Adrenal gland (tissue), 12 donors: ENCODE data around the gene CEP128. TPM values are rescaled to one million over a fixed set of nuclear protein-coding genes. Genes with fewer than 3 reads are reported as not detected.

Source experiments
- DNase-seq, 7 donors: peaks; one replicate each; pipeline ENCODE4 v3.0.0-alpha.2; 2019 to 2020
- H3K27ac ChIP-seq, 5 donors: fragments of 200-600 bp; sonication (generic) in 4 of 5; 1 replicate in 3 of 5; 2 replicates in 2 of 5; pipeline versions ENCODE4 v1.5.1 to v1.8.0; 2016 to 2020; ENCODE audit warnings: mild to moderate bottlenecking in 1 of 5
- H3K27me3 ChIP-seq: fragments of 200-600 bp; 2 replicates; pipeline ENCODE4 v1.8.0; 2021
- H3K36me3 ChIP-seq, 2 donors: fragments of 200-600 bp; replicated peaks in 1 of 2; 1 replicate in 1 of 2; 2 replicates in 1 of 2; pipeline versions ENCODE4 v1.5.1 to v1.8.0; 2018 to 2022
- H3K4me1 ChIP-seq, 2 donors: fragments of 200-600 bp; replicated peaks in 1 of 2; 1 replicate in 1 of 2; 2 replicates in 1 of 2; pipeline versions ENCODE4 v1.5.1 to v1.8.0; 2018 to 2021
- H3K4me3 ChIP-seq, 4 donors: fragments of 200-600 bp; sonication (generic) in 3 of 4; one replicate each; pipeline ENCODE4 v1.5.1; 2016 to 2018
- H3K9me3 ChIP-seq, 3 donors: fragments of 200-600 bp; sonication (generic) in 1 of 3; replicated peaks in 1 of 3; 1 replicate in 2 of 3; 2 replicates in 1 of 3; pipeline versions ENCODE4 v1.5.1 to v1.8.0; 2016 to 2021
- POLR2A ChIP-seq, 2 donors: fragments of 450-650 bp; IDR thresholded peaks; one replicate each; pipeline ENCODE4 v1.6.1; 2017; ENCODE audit warnings: antibody characterized with exemption in 2 of 2, mild to moderate bottlenecking in 2 of 2, moderate library complexity in 1 of 2
- WGBS, 4 donors: extraction: QIAGEN DNeasy Blood & Tissue Kit in 2 of 4; methylation state at CpG; one replicate each; pipeline versions ENCODE4 v1.1.5 to v1.1.7; 2013 to 2017; 5-methylcytosine and 5-hydroxymethylcytosine counted together
- intact Hi-C, 2 donors: fragments of 100-400 bp; cut with DNase I; formaldehyde crosslinking; loops; one replicate each; pipeline versions ENCODE4 v1.14.1 to v1.15.0; 2022 to 2023
- polyA plus RNA-seq, 3 donors: library from polyadenylated mRNA; stranded (reverse); fragments of 200-250 nt in 2 of 3; fragments of 350-450 nt in 1 of 3; fragmentation: Illumina TruSeq in 1 of 3; extraction: RNeasy Lipid Tissue Mini Kit (QIAGEN cat#74804) in 1 of 3; gene quantifications; one replicate each; pipeline ENCODE4 v1.2.3, GENCODE V29; 2013 to 2014
- total RNA-seq, 9 donors: library from RNA; depleted of rRNA in 4 of 9; stranded (reverse); fragments of >200 nt in 4 of 9; fragments of 120-200 nt in 1 of 9; fragmentation: NEBNext Ultra II Directional in 1 of 9; extraction: Animal tissue kit (Norgen Biotek cat#: 25700) in 1 of 9; gene quantifications; one replicate each; pipeline versions ENCODE4 v1.1.0 to v1.2.4, GENCODE V29; 2013 to 2023
- TF ChIP-seq, protein P1 (sequence below), 6 experiments: fragments of 450-650 bp in 4 of 6; fragments of 200-600 bp in 2 of 6; sonication (generic) in 1 of 6; IDR thresholded peaks; 1 replicate in 5 of 6; 2 replicates in 1 of 6; pipeline versions ENCODE4 v1.5.1 to v1.8.0; 2016 to 2021; ENCODE audit warnings: antibody characterized with exemption in 6 of 6, mild to moderate bottlenecking in 2 of 6, moderate library complexity in 1 of 6
- donor health status: healthy with polysubstance abuse.
- donor health status: Bipolar disorder and iron deficiency.
- donor health status: DM: yes; HTN: yes; CAD: no.
- donor health status: DM: no; HTN: no; CAD: no.
- donor health status: DM: no; HTN: no; CAD: no.
- donor health status: DM: yes; HTN: yes; CAD: no.

CEP128 gene
- total and polyA plus RNA-seq, 12 donors = 1.1 to 5.2 (median 3.1) TPM

DNA sequence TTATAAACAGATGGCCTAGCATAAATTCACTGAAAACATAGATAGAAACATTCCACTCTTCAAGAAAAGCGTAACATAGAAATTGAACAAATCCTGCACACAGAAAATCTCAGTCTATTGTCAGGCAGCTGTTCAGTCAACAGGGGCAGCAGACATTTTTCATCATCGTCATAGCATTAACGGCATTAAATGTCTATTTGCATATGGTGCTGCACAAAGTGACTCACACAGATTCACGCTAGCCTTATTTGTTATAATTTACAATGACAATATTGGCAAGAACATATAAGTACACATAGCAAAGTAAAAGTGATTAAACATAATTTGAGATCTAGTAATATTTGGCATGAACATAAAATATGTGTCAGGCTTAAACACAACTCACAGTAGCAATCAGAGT, 95.7 kb downstream of the CEP128 start:
- H3K27me3 ChIP-seq = no peaks in the 10 kb centered on the region
- H3K27ac ChIP-seq = no peak overlapping the region
- H3K9me3 ChIP-seq = peaks cover 0 to 15% (median 0%) of the 10 kb centered on the region in 3 donors
- 90 to 95% (median 93%) methylated on average over 4 of the region's 4 CpGs for WGBS, 4 donors
- no peak for DNase-seq
- intact Hi-C loops = loop anchor here in 1 of 2 donors (10.0 kb wide), 1 partner anchor 791 kb away; no protein-coding TSS in a partner anchor
- no peaks in the 10 kb centered on the region for H3K4me1 ChIP-seq
- no peaks in the 10 kb centered on the region for H3K36me3 ChIP-seq
- H3K4me3 ChIP-seq = no peak overlapping the region
- no peak for TF ChIP-seq POLR2A (IDR thresholded peaks at IDR 0.05)
- TF ChIP-seq, protein P1, sequence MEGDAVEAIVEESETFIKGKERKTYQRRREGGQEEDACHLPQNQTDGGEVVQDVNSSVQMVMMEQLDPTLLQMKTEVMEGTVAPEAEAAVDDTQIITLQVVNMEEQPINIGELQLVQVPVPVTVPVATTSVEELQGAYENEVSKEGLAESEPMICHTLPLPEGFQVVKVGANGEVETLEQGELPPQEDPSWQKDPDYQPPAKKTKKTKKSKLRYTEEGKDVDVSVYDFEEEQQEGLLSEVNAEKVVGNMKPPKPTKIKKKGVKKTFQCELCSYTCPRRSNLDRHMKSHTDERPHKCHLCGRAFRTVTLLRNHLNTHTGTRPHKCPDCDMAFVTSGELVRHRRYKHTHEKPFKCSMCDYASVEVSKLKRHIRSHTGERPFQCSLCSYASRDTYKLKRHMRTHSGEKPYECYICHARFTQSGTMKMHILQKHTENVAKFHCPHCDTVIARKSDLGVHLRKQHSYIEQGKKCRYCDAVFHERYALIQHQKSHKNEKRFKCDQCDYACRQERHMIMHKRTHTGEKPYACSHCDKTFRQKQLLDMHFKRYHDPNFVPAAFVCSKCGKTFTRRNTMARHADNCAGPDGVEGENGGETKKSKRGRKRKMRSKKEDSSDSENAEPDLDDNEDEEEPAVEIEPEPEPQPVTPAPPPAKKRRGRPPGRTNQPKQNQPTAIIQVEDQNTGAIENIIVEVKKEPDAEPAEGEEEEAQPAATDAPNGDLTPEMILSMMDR (IDR thresholded peaks at IDR 0.05) = no peak

DNA sequence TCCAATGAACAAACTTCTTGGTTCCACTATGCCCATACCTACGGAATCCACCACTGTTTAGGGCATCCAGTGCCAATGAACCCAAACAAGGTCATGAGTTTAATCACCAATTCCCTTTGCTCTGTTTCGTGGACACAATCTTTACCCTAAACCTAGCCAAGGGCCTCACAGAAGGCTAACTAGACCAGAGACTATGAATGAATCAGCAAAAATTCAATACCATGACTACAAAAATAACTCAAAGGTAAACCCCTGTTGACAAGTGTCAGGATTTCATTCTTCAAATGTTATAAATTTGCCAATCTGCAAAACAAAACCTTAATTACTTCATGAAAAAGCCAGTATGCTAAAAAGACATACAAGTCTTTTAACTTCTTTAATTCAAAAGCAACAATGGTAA, 96.7 kb downstream of the CEP128 start:
- Histone ChIP-seq H3K36me3 (no peaks in the 10 kb centered on the region), H3K9me3 (peaks cover 0 to 6% (median 0%) of the 10 kb centered on the region in 3 donors), H3K4me1 (no peaks in the 10 kb centered on the region), H3K27ac (no peak overlapping the region), H3K27me3 (no peaks in the 10 kb centered on the region), H3K4me3 (no peak overlapping the region)
- TF ChIP-seq, protein P1 (IDR thresholded peaks at IDR 0.05) = no peak
- no peak for TF ChIP-seq POLR2A (IDR thresholded peaks at IDR 0.05)
- 76 to 78% (median 77%) methylated on average over 2 of the region's 2 CpGs for WGBS, 4 donors
- no peak for DNase-seq
- intact Hi-C loops = loop anchor here in 1 of 2 donors (10.0 kb wide), 1 partner anchor 790 kb away; no protein-coding TSS in a partner anchor

DNA sequence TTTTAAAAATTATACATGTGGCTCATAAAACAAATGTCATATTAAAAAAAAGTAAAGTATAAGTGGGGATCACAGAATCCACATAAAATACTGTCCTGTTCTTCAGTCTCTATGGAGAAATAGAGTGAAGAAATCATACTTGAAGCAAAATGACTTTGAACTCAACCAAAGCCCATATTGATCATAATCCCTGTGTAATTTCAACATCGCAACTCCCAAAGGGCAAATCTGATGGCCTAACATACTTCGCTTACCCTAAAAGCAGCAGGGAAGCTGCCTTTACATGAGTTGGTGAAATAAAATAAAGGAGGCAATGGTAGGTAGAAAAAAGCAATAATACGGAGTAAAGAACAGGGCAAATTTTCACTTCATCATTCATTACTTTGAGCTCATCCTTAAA, 101.8 kb downstream of the CEP128 start:
- no peak for TF ChIP-seq POLR2A (IDR thresholded peaks at IDR 0.05)
- TF ChIP-seq, protein P1 (IDR thresholded peaks at IDR 0.05) = no peak
- intact Hi-C loops = loop anchor here in 1 of 2 donors (10.0 kb wide), 1 partner anchor 785 kb away; no protein-coding TSS in a partner anchor

DNA sequence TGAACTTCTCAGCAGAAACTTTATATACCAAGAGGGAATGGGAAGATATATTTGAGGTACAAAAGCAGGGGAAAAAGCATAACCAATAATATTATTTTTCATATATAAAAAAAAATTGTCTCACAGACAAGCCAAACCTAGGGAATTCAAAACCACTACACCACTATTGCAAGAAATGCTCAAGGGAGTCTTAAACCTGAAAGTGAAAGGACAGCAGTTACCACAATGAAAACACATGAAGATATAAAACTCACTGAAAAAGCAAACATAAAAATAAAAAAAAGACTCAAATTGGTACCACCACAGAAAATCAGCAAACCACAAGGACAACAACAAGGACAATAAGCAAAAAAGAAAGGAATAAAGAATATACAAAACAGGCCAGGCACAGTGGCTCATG, 131.9 kb downstream of the CEP128 start:
- H3K36me3 ChIP-seq = no peaks in the 10 kb centered on the region
- no peaks in the 10 kb centered on the region for H3K27me3 ChIP-seq
- intact Hi-C loops = no loop called here
- H3K4me3 ChIP-seq = no peak overlapping the region
- H3K27ac ChIP-seq = no peak overlapping the region
- no peaks in the 10 kb centered on the region for H3K9me3 ChIP-seq
- TF ChIP-seq, protein P1 (IDR thresholded peaks at IDR 0.05) = no peak
- no peak for TF ChIP-seq POLR2A (IDR thresholded peaks at IDR 0.05)
- H3K4me1 ChIP-seq = no peaks in the 10 kb centered on the region
- no peak for DNase-seq

More for the DNA sequence above, 101.8 kb downstream of the CEP128 start:
- no peak overlapping the region for H3K27ac ChIP-seq
- DNase-seq = no peak
- H3K9me3 ChIP-seq = peaks cover 0 to 5% (median 0%) of the 10 kb centered on the region in 3 donors
- WGBS, 4 donors = 67 to 100% (median 98%) methylated on average over 3 of the region's 3 CpGs
- H3K36me3 ChIP-seq = no peaks in the 10 kb centered on the region
- H3K27me3 ChIP-seq = no peaks in the 10 kb centered on the region
- no peak overlapping the region for H3K4me3 ChIP-seq
- no peaks in the 10 kb centered on the region for H3K4me1 ChIP-seq
